ENCODE results near the gene OR2AE1. TPM values are rescaled to one million over a fixed set of nuclear protein-coding genes. Genes with fewer than 3 reads are reported as not detected.

OR2AE1 gene
- total and polyA plus RNA-seq, 2 of the 13 experiments (the other 11 are each of a cell fraction or from before 2014, with no cell fraction given), result not detected

GRCh38 chr7:99918959-99919813 is 42.4 kb upstream of the OR2AE1 start, which contains the start of gene TRIM4 (continued):
- TF ChIP-seq, protein P1, sequence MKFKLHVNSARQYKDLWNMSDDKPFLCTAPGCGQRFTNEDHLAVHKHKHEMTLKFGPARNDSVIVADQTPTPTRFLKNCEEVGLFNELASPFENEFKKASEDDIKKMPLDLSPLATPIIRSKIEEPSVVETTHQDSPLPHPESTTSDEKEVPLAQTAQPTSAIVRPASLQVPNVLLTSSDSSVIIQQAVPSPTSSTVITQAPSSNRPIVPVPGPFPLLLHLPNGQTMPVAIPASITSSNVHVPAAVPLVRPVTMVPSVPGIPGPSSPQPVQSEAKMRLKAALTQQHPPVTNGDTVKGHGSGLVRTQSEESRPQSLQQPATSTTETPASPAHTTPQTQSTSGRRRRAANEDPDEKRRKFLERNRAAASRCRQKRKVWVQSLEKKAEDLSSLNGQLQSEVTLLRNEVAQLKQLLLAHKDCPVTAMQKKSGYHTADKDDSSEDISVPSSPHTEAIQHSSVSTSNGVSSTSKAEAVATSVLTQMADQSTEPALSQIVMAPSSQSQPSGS (CRISPR knock-in tag; IDR thresholded peaks at IDR 0.05), result peak; percentile 69
- TF ChIP-seq MBD4 (IDR thresholded peaks at IDR 0.05; ENCODE audit: borderline replicate concordance, low read length), result no peak
- TF ChIP-seq PPARG (CRISPR knock-in tag; conservative IDR thresholded peaks at IDR 0.05), result no peak
- TF ChIP-seq ZNF607 (CRISPR knock-in tag; IDR thresholded peaks at IDR 0.05; ENCODE audit: borderline replicate concordance), result peak; percentile 54; the same call in 1 of the 2 replicates
- TF ChIP-seq ZNF572 (CRISPR knock-in tag; IDR thresholded peaks at IDR 0.05), result no peak
- no peak for TF ChIP-seq PTBP1 (IDR thresholded peaks at IDR 0.05; ENCODE audit: low read depth, low read length, poor library complexity, severe bottlenecking)
- no peak for TF ChIP-seq ZFP82 (CRISPR knock-in tag; IDR thresholded peaks at IDR 0.05; ENCODE audit: borderline replicate concordance)
- TF ChIP-seq ZBTB3 (CRISPR knock-in tag; IDR thresholded peaks at IDR 0.05; ENCODE audit: borderline replicate concordance, low read depth), result 0 out of 2 replicates have a peak, but pooled peaks have one; percentile 17
- no peak for TF ChIP-seq ZNF282 (IDR thresholded peaks at IDR 0.05; ENCODE audit: partially characterized antibody)
- no peak for TF ChIP-seq RARG (CRISPR knock-in tag; IDR thresholded peaks at IDR 0.05; ENCODE audit: low read depth)
- TF ChIP-seq MIXL1 (CRISPR knock-in tag; IDR thresholded peaks at IDR 0.05), result no peak
- TF ChIP-seq CAMTA2 (CRISPR knock-in tag; IDR thresholded peaks at IDR 0.05; ENCODE audit: borderline replicate concordance), result peak; percentile 93; the same call in 1 of the 2 replicates
- TF ChIP-seq, protein P2, sequence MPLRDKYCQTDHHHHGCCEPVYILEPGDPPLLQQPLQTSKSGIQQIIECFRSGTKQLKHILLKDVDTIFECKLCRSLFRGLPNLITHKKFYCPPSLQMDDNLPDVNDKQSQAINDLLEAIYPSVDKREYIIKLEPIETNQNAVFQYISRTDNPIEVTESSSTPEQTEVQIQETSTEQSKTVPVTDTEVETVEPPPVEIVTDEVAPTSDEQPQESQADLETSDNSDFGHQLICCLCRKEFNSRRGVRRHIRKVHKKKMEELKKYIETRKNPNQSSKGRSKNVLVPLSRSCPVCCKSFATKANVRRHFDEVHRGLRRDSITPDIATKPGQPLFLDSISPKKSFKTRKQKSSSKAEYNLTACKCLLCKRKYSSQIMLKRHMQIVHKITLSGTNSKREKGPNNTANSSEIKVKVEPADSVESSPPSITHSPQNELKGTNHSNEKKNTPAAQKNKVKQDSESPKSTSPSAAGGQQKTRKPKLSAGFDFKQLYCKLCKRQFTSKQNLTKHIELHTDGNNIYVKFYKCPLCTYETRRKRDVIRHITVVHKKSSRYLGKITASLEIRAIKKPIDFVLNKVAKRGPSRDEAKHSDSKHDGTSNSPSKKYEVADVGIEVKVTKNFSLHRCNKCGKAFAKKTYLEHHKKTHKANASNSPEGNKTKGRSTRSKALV (CRISPR knock-in tag; IDR thresholded peaks at IDR 0.05), result no peak
- TF ChIP-seq SMARCC2 (IDR thresholded peaks at IDR 0.05), result no peak
- no peak for TF ChIP-seq ZNF879 (CRISPR knock-in tag; IDR thresholded peaks at IDR 0.05)
- no peak for TF ChIP-seq ZFP41 (CRISPR knock-in tag; IDR thresholded peaks at IDR 0.05; ENCODE audit: borderline replicate concordance)
- no peak for TF ChIP-seq ZNF619 (CRISPR knock-in tag; IDR thresholded peaks at IDR 0.05)
- TF ChIP-seq CBX2 (IDR thresholded peaks at IDR 0.05; ENCODE audit: low read depth, low read length), result no peak
- no peak for TF ChIP-seq CBX2 (CRISPR knock-in tag; IDR thresholded peaks at IDR 0.05; ENCODE audit: low read depth)
- no peak for TF ChIP-seq NR2F6 (IDR thresholded peaks at IDR 0.05)
- no peak for TF ChIP-seq NR2F6 (CRISPR knock-in tag; IDR thresholded peaks at IDR 0.05)
- 0 out of 2 replicates have a peak, but pooled peaks have one; percentile 22 for TF ChIP-seq EEA1 (CRISPR knock-in tag; IDR thresholded peaks at IDR 0.05; ENCODE audit: borderline replicate concordance)
- 0 out of 2 replicates have a peak, but pooled peaks have one; percentile 44 for TF ChIP-seq TERF1 (CRISPR knock-in tag; IDR thresholded peaks at IDR 0.05)
- TF ChIP-seq HIVEP1 (CRISPR knock-in tag; IDR thresholded peaks at IDR 0.05), result no peak; the same call in none of the 2 replicates
- no peak for TF ChIP-seq ZNF709 (CRISPR knock-in tag; IDR thresholded peaks at IDR 0.05)
- TF ChIP-seq, protein P3, sequence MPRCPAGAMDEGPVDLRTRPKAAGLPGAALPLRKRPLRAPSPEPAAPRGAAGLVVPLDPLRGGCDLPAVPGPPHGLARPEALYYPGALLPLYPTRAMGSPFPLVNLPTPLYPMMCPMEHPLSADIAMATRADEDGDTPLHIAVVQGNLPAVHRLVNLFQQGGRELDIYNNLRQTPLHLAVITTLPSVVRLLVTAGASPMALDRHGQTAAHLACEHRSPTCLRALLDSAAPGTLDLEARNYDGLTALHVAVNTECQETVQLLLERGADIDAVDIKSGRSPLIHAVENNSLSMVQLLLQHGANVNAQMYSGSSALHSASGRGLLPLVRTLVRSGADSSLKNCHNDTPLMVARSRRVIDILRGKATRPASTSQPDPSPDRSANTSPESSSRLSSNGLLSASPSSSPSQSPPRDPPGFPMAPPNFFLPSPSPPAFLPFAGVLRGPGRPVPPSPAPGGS (CRISPR knock-in tag; IDR thresholded peaks at IDR 0.05), result peak; percentile 85; the same call in 1 of the 2 replicates
